ENCODE measurements around the gene CCND2.

The CCND2 gene

GRCh38 chr12:4270831-4271716 is 2.5 kb upstream of the CCND2 start:
- H3K4me3 ChIP-seq (ENCODE audit: control insufficient read depth, low read depth, low read length): no peak overlapping the region; the same call in 1 of the 2 replicates
- no peak for TF ChIP-seq CTCF (IDR thresholded peaks at IDR 0.05; ENCODE audit: control insufficient read depth, insufficient read depth, low read depth, low read length, missing control alignments)
- DNase-seq (ENCODE audit: low read depth): no peak

- no peak overlapping the region; the same call in 1 of the 2 replicates for H3K4me3 ChIP-seq (ENCODE audit: control insufficient read depth, low read depth, low read length)
- no peak for DNase-seq (ENCODE audit: low read depth)
- TF ChIP-seq CTCF (IDR thresholded peaks at IDR 0.05; ENCODE audit: control insufficient read depth, insufficient read depth, low read depth, low read length, missing control alignments): no peak
Measured at GRCh38 chr12:4271717-4272423, 1.7 kb upstream of the CCND2 start.

- DNase-seq (ENCODE audit: low read depth): no peak
Measured at GRCh38 chr12:4272424-4273272, 914 bp upstream of the CCND2 start.

GRCh38 chr12:4273273-4273651 is 300 bp upstream of the CCND2 start:
- H3K4me3 ChIP-seq (ENCODE audit: control insufficient read depth, low read depth, low read length): no peak overlapping the region

More at GRCh38 chr12:4272424-4273272, 914 bp upstream of the CCND2 start:
- TF ChIP-seq CTCF (IDR thresholded peaks at IDR 0.05; ENCODE audit: control insufficient read depth, insufficient read depth, low read depth, low read length, missing control alignments): no peak
- H3K4me3 ChIP-seq (ENCODE audit: control insufficient read depth, low read depth, low read length): no peak overlapping the region

GRCh38 chr12:4274396-4275015 is 944 bp downstream of the CCND2 start:
- TF ChIP-seq CTCF (IDR thresholded peaks at IDR 0.05; ENCODE audit: control insufficient read depth, insufficient read depth, low read depth, low read length, missing control alignments): no peak
- peak overlapping the region; percentile 45 for H3K4me3 ChIP-seq (ENCODE audit: control insufficient read depth, low read depth, low read length)

More at GRCh38 chr12:4273273-4273651, 300 bp upstream of the CCND2 start:
- no peak for DNase-seq (ENCODE audit: low read depth)
- no peak for TF ChIP-seq CTCF (IDR thresholded peaks at IDR 0.05; ENCODE audit: control insufficient read depth, insufficient read depth, low read depth, low read length, missing control alignments)

More at GRCh38 chr12:4274396-4275015, 944 bp downstream of the CCND2 start:
- DNase-seq (ENCODE audit: low read depth): no peak
